RWPE1 (cell line): ENCODE measurements around the gene FOSL2.

ENCODE experiments used
- CTCF ChIA-PET: fragments of 350-600 bp; sonication (Branson Sonifier 250); formaldehyde crosslinking; extraction: SDS; loops from one replicate; lab custom pipeline; 2021; lab: Yijun Ruan, JAX
- POLR2A ChIA-PET: fragments of 400-600 bp; formaldehyde crosslinking; extraction: SDS; loops from one replicate; lab custom pipeline; 2020; ENCODE audit warnings: antibody characterized with exemption; ENCODE audit not compliant: low non-redundant PET; lab: Yijun Ruan, JAX
- DNase-seq: peaks from one replicate; pipeline ENCODE4 v3.0.0; 2012; ENCODE audit warnings: low spot score
- H3K27ac ChIP-seq: fragments of 450-650 bp; 2 replicates; pipeline ENCODE4 v1.5.1; 2017
- CTCF ChIP-seq: fragments of 450-650 bp; conservative IDR thresholded peaks from 2 replicates; pipeline ENCODE4 v1.5.1; 2017; ENCODE audit warnings: low read depth, mild to moderate bottlenecking

The FOSL2 gene

GRCh38 chr2:28430377-28430765, 37.7 kb downstream of the FOSL2 start:
- ChIA-PET POLR2A (interaction anchor here (0.5 kb wide), 1 partner anchor 12 kb away, joined by 8 read pairs; no protein-coding TSS in a partner anchor), CTCF (no interaction called here)
- TF ChIP-seq CTCF, result no peak
- peak overlapping the region; percentile 7; the same call in 1 of the 2 replicates for H3K27ac ChIP-seq
- no peak for DNase-seq

GRCh38 chr2:28430788-28431418, 38.2 kb downstream of the FOSL2 start:
- peak overlapping the region; percentile 7; the same call in 1 of the 2 replicates for H3K27ac ChIP-seq
- TF ChIP-seq CTCF, result no peak
- no peak for DNase-seq
- POLR2A ChIA-PET, result interaction anchor here (0.5 kb wide), 1 partner anchor 12 kb away, joined by 8 read pairs; no protein-coding TSS in a partner anchor
- CTCF ChIA-PET, result no interaction called here

- H3K27ac ChIP-seq, result no peak overlapping the region; the same call in 1 of the 2 replicates
- no peak for TF ChIP-seq CTCF
- ChIA-PET CTCF (interaction anchor here (0.5 to 0.6 kb wide), 2 partner anchors 10 to 11 kb away, joined by 3 to 4 read pairs; no protein-coding TSS in a partner anchor), POLR2A (no interaction called here)
- DNase-seq, result no peak
Measured at GRCh38 chr2:28431741-28432140, 39.1 kb downstream of the FOSL2 start.

GRCh38 chr2:28432362-28432761, 39.7 kb downstream of the FOSL2 start:
- DNase-seq, result no peak
- H3K27ac ChIP-seq, result peak overlapping the region; percentile 3; the same call in 1 of the 2 replicates
- TF ChIP-seq CTCF, result no peak
- CTCF ChIA-PET, result no interaction called here
- POLR2A ChIA-PET, result no interaction called here

GRCh38 chr2:28433215-28433614, 40.6 kb downstream of the FOSL2 start:
- CTCF ChIA-PET, result no interaction called here
- H3K27ac ChIP-seq, result no peak overlapping the region
- no peak for DNase-seq
- POLR2A ChIA-PET, result no interaction called here
- TF ChIP-seq CTCF, result no peak

- no peak for TF ChIP-seq CTCF
- ChIA-PET POLR2A (interaction anchor here (0.6 kb wide), 1 partner anchor 66 kb away, joined by 7 read pairs; no protein-coding TSS in a partner anchor), CTCF (no interaction called here)
- no peak for DNase-seq
- H3K27ac ChIP-seq, result peak overlapping the region; percentile 55
Measured at GRCh38 chr2:28433935-28434599, 41.4 kb downstream of the FOSL2 start.
